HG02970 (cell line): ENCODE results near the gene ANKRD13B.
A peak's percentile ranks its signal among the peaks of the same experiment; 100 is the strongest.

Source experiments
- ATAC-seq: cut with Tn5 transposase; IDR thresholded peaks from one replicate; pipeline ENCODE4 v1.9.1; 2021; ENCODE audit warnings: mild to moderate bottlenecking, moderate library complexity, moderate number of reproducible peaks; ENCODE audit not compliant: unreplicated experiment, low FRiP score

The ANKRD13B gene

DNA sequence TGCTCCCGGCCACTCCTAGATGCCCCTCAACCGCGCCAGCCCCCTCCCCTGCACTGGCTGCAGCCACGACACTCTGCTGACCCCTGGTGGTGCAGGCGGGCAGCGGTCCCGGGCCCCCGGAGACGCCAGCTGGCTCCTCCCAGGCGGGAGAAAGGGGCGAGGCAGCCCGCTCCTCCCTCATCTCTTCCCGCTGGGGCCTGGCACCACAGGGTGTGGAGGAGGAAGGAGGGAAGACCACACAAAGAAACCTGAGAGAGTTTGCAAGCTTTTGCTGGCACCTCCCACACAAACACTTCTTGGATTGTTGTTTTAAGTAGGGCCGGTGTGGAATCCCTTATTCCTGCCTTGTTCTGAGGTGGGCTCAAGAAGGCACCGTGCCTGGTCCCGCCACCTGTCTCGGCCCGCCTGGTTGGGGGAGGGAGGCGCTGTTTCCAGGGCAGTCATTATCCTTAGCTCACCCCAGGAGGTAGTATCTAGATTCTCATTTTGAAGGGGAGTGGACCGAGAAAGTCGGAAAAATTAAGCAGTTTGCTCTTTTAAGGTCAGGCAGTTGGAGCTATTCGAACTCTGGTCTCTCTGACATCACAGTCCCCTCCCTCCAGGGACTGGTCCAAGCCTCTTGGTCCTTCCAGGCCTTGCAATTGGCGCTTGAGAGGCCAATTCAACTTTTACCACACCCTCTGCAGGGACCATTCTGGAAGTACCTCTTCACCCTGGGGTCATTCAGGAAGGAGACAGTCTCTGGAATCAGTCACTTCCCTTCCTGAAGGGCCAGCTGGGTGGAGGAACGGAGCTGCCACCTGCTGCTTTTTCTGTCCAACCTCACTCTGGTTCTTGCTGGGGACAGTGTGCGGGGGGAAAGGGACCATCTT lies 959 bp upstream of the ANKRD13B start:
- ATAC-seq: peak; percentile 40

DNA sequence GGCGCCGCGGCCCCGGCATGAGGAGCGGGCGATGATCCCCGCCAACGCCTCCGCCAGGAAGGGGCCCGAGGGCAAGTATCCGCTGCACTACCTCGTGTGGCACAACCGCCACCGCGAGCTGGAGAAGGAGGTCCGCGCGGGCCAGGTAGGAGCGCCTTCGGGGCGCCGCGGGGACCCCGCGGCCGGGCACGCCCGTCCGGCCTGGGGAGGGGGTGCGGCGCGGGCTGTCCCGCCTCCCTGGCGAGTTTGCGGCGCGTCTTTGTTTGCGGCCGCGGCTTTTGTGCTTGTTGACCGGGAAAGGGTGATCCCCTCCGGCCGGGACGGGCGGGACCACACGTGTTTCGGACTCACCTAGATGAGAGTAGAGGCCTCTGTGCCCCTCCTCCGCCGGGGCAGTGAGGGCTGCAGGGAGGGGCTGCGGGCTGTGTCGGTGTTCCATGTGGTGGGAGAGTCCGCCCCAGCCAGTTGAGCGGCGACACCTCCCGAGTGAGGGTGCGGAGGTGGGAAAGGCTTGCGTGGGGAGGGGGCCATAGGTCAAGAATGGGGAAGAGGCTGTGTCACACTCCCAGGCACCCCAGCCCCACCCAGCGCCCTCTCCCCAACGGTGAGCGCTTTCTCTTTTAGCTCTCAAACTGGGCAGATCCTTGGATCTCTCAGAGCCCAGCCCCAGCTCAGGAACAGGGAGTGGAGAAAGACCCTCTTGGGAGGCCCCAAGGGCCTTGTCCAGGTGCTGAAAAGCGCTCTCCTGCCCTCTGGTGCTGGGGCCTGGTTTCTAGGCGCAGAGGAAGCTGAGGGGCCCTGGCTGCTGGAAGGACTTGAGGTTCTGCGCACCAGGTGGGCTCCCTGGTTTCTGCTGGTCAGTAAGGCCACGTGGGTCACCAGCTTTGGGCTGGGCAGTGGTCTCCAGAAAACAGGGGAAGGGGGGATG lies 923 bp downstream of the ANKRD13B start:
- no peak for ATAC-seq

DNA sequence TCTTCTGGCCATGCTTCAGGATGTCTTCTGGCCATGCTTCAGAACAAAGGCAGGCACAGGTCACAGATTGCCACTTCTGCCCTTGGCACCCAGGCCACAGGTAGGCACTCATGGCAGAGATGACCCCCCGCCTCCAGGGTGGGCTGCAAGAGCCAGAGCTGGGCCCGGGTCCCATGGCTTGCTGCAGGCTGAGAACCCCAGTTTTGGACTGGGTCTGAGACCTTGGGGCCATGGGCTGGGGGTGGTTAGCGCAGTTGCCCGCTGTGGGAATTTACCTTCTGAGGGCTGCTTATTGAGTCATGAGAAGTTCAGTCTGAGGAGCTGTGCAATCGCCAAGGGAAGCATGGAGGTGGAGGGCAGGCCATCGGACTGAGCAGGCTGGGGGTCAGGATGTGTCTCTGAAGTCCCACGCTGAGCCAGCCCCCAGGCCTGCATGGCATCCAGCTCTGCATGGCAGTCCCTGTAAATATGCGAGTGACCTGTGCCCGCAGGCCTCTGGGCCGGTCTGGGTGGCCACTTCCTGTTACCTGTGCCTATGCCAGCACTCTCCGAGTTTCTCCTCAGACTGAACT lies 1.7 kb downstream of the ANKRD13B start:
- no peak for ATAC-seq

DNA sequence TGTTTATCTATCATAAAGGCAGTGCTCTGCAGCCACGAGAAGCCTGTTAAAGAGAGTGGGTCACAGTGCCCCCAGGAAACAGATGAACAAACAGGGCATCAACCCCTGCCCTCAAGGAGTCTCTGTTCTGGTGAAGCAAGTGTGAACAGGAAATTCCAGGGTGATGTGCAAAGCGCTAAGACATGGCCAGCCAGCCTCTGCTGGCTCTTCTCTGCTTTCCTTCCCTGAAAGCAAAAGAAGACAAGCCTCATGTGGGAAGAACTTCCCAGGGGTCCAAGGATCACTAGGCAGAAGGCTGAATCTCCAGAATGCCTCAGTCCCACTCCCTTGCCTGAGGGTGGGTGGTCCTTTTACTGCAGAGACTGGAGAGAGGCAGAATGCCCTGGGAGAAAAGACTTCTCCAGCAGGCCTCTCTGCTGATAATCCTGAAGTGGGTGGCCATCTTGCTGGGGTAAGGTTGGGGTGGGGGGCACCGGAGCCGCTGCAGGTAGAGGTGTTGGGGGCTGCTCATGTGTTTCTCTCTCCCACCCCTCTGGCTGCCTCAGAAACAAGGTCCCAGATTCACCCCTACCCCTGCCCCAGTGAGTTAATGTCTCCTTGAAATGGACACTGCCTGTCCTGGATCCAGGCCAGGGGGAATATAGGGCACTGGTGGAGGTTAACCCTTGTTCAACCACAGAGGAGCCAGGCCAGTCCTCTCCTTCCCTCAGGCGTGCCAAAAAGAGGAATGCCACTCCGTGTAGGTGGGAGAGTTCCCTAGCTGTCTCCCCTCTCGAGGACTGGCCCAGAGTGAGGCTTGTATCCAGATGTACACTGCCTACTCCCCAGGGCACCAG lies 2.4 kb downstream of the ANKRD13B start:
- no peak for ATAC-seq

DNA sequence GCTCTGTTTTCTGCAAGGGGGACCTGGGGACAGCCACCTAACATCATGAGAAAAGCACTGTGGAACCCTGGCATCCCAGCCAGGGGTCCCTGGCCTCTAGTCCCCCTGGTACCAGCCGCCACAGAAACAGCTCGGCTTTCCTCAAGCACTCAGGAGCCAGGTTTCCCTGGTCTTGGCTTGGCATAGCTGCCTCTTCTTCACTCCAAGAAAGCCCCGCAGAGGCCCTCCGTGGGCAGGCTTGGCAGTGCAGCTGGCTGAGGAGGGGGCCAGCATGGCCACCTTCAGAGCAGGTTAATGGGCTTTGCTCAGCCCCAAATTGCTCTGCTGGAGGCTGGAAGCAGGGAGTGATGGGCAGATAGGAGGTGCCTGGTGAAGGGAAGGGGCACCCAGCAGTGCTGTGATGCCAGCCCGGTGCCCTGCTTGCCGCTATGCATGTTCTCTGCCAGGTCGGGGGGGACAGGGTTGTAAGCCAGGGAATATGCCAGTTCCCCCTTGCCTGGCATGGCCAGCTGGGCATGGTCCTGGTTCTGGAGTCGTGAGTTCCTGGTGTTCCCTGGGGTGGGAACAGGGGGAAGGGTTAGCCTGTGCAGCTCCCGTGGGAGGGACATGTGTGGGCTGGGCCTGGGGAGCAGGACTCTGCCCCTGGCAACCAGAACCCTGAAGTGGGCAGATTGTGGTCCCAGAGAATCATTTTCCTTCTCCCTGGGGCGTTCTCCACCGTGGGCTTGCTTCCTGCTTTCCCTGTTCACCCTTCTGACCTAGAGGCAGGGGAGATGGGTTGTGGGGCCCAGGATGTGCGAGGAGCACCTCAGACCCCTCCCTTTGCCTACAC lies 3.2 kb downstream of the ANKRD13B start:
- no peak for ATAC-seq

DNA sequence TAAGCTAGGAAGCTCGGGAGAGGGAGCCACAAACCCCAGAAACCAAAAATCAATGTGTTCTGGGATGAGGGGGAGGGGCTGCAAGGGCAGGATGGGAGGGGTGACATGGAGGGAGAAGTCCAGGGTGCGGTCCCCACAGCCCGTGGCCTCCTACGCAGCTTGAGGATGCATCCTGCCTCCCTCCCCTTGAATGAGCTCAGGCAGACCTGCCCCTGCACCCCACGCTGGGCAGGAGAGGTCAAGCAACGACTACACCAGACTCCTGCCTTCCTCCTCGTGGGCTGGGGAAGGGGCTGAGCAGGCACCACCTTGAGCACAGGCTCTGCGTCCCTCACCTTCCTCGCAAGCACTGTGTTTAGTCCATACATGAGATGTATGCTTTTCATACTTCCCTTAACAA lies 3.9 kb downstream of the ANKRD13B start:
- ATAC-seq: no peak

DNA sequence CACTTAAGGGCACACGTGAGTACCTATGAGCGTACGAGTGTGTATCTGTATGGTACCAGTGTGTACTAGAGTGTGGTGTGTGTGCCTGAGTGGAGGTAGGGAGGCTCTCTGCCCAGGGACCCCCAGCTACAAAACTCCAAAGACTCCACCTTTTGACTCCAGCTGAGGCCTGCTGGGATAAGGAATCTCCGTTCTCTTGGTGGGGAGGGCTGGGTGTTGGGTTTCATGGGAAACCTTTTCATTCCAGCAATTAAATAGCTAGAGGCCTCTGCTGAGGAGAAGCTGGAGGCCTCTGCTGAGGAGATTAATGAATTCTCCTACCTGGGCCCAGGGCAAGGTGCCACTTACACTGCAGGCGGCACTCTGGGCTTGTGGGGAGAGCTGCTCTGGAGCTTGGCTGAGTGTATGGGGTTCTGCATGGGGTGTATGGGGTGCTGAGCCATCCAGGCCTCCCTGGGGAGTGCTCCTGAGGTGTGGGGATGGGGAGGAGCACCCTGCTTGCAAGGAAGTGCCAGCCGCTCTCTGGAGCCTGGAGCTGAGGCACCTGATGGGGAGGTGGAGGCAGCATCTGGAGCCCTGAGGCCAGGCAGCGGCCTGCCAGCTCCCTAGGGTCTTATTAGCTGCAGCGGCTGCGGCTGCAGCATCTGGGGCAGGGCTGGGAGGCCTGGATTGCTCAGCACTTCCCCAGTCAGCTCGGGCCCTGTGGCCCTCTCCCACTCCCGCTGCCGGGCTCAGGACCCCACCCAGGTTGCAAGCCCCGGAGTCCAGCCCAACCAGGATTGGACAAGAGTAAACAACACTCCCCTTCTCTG lies 4.6 kb downstream of the ANKRD13B start:
- no peak for ATAC-seq

DNA sequence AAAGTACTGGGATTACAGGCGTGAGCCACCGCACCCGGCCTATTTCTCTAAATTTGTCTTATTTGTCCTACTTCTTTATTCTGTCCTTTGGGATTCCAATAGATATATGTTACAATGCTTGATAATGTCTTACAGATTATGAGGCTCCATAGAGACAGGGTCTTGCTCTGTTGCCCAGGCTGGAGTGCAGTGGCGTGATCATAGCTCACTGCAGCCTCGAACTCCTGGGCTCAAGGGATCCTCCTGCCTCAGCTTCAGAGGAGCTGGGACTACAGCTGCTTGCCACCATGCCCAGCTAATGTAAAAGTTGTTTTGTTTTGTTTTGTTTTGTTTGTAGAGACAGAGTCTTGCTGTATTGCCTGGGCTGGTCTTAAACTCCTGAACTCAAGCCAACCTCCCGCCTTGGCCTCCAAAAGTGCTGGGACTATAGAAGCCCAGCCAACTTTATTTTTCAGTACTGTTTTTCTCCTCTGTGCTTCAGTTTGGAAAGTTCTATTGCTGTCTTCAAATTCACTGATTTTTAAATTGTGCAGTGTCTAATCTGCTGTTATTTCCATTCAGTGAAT lies 10.3 kb downstream of the ANKRD13B start:
- ATAC-seq: no peak

DNA sequence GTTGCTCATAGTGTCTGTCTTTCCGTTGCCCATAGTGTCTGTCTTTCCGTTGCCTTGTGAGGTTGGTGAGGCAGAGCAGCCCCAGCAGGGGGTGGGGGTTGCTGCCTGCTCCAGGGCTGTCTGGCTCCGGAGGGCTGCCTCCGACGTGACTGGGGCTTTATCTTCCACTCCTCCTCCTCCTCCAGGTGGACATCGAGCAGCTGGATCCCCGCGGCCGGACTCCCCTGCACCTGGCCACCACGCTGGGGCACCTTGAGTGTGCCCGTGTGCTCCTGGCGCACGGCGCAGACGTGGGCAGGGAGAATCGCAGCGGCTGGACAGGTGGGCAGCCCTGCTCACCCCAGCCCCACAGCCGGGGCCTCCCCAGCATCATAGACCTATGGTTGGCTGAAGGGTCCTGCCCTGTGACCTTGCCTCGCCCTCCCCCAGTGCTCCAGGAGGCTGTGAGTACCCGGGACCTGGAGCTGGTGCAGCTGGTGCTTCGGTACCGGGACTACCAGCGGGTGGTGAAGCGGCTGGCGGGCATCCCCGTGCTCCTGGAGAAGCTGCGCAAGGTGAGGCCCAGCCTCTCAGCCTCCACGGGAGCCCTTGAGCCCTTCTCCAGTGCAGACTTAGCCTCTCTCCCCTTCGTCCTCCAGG lies 14.7 kb downstream of the ANKRD13B start:
- ATAC-seq: no peak

DNA sequence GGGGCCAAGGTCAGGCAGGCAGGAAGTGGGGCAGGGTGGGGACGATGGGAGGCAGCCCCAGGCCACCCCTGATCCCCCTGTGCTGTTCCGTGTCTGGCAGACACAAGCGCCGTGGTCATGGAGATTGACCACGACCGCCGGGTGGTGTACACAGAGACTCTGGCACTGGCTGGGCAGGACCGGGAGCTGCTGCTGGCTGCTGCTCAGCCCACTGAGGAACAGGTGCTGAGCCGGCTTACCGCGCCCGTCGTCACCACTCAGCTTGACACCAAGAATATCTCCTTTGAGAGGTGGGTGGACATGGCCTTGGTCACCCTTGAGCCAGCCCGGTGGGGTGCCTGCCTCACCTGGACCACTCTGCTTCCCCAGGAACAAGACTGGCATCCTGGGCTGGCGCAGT lies 16.1 kb downstream of the ANKRD13B start:
- ATAC-seq: no peak

DNA sequence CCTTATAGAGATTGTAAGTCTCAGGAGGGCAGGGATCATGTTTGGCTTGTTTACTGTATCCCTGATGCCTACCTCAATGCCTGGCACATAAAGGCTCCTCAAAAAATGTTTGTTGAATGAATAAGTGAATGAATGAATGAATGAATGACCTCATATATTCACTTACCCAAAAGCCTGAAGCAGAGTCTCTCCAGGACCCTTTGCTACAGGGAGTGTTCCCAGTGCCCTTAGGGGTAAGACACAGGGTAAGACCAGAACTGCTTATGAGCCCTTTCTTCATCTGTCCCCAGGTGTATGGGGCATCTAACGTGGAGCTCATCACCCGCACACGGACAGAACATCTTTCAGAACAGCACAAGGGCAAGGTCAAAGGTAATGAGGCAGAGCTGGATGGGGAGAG lies 17.5 kb downstream of the ANKRD13B start:
- ATAC-seq: no peak

DNA sequence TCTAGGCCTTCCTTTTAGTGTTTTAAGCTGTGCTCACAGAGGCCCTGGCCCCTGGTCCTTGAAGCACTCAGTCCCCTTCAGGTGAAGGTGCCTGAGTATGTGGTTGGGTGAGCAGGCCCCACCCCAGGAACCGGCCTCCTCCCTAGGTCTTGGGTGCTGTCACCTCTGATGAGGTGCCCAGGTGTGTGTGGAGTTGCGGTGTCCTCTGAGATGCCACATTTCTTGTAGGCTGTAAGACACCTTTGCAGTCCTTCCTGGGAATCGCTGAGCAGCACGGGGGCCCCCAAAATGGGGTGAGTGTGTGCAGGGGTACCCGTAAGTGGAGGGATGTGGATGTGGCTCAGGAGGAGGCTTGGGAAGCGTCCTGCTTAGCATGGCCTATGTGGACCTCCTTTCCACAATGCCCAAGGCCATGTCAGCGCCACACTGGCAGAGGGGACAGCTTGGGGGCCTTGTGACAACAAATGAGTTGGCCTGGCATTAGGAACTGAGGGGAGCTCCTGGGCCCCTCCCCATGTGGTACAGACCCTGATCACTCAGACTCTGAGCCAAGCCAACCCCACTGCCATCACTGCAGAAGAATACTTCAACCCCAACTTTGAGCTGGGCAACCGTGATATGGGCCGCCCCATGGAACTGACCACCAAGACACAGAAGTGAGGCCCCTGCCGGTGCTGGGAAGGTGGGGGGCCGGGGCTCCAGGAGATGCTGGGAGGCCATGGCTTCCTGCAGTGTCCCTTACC lies 18.6 kb downstream of the ANKRD13B start:
- ATAC-seq: no peak

DNA sequence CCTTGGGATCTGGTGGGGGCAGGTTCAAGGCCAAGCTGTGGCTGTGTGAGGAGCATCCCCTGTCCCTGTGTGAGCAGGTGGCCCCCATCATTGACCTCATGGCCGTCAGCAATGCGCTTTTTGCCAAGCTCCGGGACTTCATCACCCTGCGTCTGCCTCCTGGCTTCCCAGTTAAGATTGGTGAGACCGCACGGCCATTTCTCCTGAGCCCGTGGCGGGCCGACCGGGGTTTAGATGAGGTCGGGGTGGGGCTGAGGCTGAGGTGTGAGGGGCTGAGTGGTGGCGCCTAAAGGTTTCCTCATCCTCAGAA lies 19.1 kb downstream of the ANKRD13B start:
- ATAC-seq: no peak

DNA sequence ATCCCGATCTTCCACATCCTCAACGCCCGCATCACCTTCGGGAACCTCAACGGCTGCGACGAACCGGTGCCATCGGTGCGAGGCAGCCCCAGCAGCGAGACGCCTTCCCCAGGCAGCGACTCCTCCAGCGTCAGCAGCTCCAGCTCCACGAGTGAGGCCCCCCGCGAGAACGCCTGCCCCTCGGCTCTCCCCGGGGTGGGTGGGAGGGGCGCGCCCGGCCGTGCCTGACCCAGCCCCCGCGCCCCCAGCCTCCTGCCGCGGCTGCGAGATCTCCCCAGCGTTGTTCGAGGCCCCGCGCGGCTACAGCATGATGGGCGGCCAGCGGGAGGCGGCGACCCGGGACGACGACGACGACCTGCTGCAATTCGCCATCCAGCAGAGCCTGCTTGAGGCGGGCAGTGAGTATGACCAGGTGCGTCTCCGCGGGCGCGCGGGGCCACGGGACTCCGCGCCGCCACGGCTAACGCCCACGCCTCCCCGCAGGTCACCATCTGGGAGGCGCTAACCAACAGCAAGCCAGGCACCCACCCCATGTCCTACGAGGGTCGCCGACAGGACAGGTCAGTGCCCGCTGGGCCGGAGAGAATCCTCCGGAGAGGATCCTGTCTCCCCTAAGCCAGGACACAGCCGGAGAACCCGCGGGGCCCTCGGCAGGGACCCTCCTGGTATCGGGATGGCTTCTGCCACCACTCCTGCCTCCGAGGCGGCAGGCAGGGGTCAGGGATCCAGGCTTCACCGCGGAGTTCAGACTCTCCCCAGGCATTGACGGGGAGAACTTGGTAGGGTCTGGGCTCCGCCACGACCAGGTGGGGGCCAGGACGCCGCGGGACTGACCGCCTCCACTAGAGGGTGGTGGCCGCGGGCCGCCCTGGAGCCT lies 19.7 kb downstream of the ANKRD13B start:
- no peak for ATAC-seq

DNA sequence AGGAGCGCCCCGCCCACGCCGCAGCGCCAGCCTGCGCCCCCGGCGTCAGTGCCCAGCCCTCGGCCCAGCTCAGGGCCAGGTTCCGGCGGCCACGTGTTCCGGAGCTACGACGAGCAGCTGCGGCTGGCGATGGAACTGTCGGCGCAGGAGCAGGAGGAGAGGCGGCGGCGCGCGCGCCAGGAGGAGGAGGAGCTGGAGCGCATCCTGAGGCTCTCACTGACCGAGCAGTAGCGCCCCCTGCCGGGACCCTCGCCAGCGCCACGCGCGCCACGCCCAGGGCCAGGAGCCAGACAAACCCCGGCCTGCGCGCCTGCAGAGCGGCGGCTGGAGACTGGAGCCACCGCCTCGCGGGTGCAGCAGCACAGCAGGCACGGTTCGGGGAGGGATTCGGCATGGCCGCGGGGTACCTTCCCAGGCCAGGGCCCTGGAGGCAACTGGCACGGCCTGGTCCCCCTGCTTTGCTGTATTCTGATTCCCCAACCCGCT lies 20.5 kb downstream of the ANKRD13B start:
- no peak for ATAC-seq

DNA sequence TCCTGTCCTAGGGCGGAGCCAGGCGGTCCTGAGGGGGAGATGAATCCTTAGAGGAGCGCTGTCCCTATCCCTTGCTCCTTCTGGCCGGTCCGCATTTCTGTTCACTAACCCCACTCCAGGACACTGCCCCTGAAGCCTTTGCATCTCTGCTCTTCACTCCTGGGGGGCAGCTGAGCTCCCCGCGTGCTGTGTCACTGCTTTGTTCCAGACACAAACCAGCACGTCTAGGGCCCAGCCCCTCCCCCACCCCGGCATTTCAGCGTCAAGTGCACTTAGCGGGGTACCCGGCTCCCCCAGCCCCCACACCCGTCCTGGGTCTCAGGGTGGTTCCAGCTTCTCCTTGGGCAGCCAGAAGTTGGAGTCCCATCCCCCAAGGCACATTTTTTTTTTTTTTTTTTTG lies 20.9 kb downstream of the ANKRD13B start:
- ATAC-seq: no peak
